HG03469 (cell line): Measurements from ENCODE around the gene MAML1.
"Not testable (repeated sequence)": the region's sequence is repeated elsewhere in the genome, so short reads cannot be mapped to it uniquely, and the experiment has no call there.

Experiments used
- ATAC-seq: cut with Tn5 transposase; IDR thresholded peaks from one replicate; pipeline ENCODE4 v1.9.1; 2021; ENCODE audit warnings: mild to moderate bottlenecking, moderate library complexity, moderate number of reproducible peaks; ENCODE audit not compliant: unreplicated experiment

Gene MAML1

DNA sequence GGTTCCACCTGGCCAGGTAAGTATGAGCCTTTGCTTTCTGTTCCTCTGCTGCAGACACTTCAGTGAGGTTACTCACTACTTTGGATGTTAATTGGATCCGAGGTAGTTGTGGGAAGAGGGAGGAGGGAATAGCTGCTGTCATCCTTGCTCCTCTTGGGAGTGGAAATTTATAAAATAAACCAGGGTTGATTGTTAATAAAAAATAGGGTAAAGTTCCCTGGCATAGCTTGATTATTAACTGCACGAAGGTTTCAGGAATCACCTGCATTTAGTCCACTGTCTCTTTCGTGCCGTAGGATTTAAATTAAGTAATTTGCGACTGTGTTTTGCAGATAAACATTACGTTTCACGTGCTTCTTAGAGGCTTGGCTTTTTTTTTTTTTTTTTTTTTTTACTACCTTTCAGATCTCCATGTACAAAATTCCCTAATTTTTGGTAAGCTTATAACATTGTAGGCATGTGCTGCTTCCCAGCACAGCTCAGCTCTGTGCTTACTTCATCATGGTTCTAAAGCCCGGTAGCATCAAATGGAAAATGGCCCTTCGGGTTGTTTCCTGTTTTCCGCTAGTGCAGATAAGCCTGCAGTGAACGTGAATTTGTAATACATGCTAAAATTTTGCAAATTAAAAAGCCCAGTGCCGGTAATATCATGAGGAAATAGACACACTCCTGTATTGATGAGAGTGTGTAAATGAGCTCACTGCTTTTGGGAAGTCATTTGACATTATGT, 34.3 kb downstream of the MAML1 start:
- no peak for ATAC-seq

DNA sequence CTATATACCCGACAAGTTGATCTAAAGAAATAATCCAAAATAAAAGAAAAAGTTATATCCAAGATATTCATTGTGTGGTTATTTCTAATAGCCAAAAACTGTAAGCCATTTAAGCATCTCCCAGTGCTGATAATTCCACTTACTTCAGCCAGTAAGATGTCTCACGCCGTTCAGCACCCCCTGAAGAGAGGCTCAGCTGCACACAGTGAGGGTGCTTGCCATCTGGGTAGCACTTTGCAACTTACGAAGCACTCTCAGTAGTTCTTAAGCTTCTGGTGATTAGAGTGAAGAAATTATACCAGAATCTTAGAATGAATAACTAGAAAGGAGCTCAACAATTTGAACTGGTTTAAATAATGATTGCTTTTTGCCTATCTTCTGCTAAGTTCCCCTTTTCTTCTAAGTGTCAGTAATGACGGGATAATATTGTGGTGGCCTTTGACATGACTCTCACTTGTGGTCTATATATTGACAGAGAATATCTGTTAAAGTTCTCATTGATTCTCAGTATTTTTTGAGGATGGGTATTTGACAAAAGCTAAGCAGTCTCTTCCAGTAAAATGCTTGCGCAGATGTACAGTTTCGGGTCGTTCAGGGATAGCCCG, 35.0 kb downstream of the MAML1 start:
- no peak for ATAC-seq

- ATAC-seq: no peak
Observed at GRCh38 chr5:179768326-179769085, 35.9 kb downstream of the MAML1 start.

DNA sequence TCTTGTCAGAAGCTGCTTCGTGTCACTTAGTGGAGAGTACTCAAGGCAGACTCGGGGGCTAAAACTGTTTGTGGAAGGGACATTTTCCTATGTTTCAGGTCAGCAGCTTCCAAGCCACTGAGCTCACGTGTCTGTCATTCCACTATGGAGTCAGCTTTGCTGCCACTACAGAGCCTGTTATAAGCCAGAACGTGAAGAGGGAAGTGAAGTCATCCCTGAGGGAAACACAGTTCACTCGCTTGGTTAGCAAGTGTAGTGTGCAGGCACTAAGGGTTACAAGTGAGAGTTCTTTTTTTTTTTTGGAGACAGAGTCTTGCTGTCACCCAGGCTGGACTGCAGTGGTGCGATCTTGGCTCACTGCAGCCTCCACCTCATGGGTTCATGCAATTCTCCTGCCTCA, 36.6 kb downstream of the MAML1 start:
- no peak for ATAC-seq

DNA sequence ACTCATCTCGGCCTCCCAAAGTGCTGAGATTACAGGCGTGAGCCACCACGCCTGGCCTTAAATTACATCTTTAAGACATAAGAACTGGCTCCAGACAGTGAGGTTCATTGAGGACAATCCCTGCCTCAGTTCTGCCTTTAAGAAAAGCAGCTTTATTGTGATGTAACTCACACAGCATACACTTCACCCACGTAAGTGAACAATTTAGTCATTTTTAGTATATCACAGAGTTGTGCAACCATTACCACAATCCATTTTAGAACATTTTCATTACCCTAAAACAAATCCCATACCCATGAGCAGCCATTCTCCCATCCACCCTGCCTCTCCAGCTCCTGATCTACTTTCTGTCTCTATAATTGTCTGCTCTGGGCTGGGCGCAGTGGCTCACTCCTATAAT, 37.2 kb downstream of the MAML1 start:
- no peak for ATAC-seq

DNA sequence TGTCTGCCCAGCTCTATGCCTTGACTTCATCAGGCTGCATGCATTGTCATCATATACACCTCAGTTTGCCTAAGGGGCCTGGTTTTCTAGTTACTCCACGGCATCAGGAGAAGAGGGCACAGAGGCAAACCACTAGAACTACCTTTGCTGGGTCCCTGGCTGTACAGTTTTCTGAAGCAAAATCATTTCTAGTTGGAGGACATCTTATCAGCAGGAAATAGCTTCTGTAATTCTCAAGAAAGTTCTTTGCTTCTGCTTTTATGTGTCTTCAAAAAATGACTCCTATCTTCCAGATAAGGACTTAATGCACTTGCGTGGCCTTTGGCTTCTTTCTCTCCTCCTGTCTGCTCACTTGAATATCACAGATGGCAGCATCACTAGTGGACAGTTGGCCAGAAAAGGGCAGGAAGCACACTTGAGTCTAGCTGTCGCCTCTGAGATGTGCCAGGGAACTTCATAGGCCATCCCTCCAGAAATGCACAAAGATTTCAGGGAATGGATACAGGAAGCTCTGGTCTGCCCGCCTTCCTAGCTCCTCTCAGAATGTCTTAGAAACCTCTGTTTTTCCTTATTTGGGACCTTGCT, 38.8 kb downstream of the MAML1 start:
- ATAC-seq: no peak

- no peak for ATAC-seq
Observed at GRCh38 chr5:179772351-179772750, 39.7 kb downstream of the MAML1 start.

DNA sequence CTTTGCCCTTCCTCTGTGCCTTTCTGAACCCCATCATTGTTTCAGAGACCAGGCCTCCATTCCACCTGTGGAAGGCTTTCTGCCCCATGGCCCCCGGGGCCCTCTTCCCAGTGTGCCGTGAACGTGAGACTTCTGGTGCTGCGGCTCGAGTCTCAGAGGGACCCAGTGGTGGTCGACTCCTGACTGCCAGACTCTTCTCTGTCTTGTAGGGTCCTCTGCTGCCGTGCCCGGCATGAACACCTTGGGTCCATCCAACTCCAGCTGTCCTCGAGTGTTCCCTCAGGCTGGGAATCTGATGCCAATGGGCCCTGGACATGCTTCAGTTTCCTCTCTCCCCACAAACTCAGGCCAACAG, 41.0 kb downstream of the MAML1 start:
- no peak for ATAC-seq

DNA sequence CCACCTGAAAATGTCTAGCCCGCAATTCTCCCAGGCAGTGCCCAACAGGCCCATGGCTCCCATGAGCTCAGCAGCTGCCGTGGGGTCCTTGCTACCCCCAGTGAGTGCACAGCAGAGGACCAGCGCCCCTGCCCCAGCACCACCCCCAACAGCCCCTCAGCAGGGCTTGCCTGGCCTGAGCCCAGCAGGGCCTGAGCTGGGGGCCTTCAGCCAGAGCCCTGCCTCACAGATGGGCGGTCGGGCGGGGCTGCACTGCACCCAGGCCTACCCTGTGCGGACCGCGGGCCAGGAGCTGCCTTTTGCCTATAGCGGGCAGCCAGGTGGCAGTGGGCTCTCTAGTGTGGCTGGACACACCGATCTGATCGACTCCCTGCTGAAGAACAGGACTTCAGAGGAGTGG, 41.8 kb downstream of the MAML1 start:
- no peak for ATAC-seq

DNA sequence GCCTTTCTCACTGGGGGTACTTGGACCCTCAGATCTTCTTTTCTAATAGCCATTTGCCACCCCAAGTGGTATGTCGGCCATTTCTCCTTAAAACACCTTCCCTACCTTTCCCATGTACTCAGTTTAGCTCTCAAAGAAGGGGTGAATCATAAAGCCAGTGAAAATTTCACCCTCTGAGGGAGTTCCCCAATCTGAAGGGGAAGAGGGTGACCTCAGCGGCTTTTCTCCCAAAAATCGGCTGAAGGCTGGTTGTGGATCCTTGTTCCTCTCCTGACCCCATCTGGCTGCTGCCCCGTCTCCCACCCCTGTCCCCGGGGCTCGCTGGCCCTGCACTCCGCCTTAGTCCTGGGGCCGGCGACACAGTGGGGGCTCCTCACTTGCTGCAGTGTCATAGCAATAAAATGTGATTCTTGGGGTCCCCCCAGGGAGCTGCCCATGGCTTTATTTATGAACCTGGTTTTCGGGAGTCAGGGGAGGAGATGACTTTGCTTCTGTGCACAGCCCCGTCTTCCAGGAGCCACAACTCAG, 43.9 kb downstream of the MAML1 start:
- no peak for ATAC-seq

DNA sequence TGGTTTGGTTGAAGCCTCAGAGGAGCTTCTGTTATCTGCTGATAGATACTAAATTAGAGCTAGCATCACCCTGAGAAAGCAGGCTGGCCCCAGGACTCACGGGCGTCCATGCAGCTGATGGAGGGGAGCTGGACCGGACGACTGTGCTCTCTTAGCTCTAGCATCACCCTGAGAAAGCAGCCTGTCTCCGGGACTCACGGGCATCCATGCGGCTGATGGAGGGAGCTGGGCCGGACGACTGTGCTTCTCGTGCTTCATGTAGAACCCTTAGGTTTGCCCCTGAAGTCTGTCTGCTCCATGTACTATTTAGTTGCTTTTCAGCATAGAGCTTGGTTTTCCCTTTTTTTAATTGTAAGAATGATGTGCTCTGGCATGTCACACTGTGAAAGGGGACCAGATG, 44.8 kb downstream of the MAML1 start:
- ATAC-seq: no peak

- ATAC-seq: no peak
Observed at GRCh38 chr5:179777909-179778308, 45.3 kb downstream of the MAML1 start.

DNA sequence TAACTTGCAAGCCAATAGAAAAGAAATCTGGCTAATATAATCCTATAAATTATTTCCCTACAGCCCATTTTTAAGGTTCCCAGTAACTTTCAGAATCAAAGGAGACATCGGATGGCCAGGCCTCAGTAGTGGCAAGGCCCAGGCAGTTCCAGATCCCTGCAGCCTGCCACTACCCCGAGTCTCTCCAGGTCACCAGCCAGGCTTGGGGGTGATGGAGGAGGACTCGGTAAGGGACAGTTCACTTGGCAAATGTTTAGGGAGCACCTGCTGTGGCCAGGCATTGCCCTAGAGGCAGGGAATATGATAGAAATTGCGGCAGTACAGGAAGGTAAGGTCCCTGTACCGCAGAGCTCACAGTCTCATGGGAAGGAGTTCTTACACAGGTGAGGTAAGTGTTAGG, 46.0 kb downstream of the MAML1 start:
- ATAC-seq: no peak

- ATAC-seq: no peak
Observed at GRCh38 chr5:179779826-179780225, 47.2 kb downstream of the MAML1 start.

GRCh38 chr5:179780362-179780761, 47.7 kb downstream of the MAML1 start:
- no peak for ATAC-seq

- ATAC-seq: no peak
Observed at GRCh38 chr5:179781846-179782245, 49.2 kb downstream of the MAML1 start.

DNA sequence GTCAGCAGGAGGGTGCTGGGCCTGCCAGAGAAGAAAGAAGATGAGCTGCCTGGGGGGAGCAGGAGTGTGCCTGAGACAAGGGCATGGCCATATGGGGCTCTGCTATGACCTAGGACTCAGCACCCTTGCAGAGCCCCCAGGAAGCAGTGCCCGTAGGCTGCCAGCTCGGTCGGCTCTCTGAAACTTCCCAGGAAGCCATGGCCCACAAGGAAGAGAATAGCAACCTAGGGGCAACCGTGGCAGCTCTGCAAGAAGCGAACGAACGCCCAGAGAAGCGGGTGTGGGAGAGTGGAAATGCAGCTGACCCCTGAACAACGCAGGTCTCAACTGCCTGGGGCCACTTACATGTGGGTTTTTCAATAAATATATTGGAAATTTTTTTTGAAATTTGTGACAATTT, 50.5 kb downstream of the MAML1 start:
- ATAC-seq: no peak

DNA sequence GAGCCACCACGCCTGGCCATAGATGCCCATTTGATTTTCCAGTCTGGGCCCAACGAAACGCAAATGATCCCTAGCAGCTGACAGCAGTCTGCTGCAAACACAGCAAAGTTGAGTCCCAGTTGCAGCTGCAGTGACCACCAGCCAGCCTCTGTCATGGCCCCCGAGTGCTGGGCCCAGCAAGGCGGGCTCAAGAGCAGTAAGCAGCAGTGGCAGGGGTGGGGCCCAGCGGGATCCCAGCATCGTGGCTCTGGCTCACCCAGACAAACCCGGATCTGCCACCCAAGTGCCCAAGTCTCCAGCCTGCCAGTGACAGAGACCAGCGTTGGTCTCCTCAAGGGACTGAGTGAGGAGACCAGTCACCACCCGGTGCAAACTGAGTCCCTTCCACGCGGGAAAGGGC, 54.2 kb downstream of the MAML1 start:
- no peak for ATAC-seq

DNA sequence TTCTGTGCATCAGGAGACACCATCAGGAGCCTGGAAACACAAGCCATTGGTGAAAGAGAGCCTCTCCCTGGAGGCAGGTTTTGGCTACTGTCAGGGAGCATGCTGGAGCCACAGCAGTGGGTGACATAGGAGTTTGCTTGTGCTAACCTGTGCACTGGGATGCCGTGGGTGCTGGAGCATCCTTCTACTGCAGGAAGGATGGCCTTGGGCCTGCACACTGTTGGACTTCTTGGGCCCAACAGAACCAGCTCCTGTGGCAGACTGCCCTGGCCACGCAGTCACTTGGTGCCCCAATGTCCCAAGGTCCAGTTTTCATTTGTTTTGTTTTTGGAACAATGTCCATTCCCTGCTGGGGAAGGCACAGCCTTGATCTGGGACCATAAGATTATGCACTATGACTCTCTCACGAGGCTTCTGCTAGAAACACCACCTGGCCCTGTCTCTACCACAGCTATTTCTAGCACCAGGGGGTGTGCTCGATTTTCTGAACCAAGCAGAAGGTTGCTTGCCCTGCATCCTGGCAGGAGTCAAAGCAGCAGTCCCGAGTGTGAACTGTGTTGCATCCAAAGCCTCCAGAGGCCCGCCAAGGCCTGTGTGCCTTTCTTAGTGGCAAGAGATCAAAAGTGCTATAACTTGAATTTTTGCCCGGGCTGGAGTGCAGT, 55.7 kb downstream of the MAML1 start:
- no peak for ATAC-seq

- not testable (repeated sequence) for ATAC-seq
Observed at GRCh38 chr5:179789278-179789677, 56.7 kb downstream of the MAML1 start.
